Measurements from ENCODE around the gene TMED6.

Gene TMED6

DNA sequence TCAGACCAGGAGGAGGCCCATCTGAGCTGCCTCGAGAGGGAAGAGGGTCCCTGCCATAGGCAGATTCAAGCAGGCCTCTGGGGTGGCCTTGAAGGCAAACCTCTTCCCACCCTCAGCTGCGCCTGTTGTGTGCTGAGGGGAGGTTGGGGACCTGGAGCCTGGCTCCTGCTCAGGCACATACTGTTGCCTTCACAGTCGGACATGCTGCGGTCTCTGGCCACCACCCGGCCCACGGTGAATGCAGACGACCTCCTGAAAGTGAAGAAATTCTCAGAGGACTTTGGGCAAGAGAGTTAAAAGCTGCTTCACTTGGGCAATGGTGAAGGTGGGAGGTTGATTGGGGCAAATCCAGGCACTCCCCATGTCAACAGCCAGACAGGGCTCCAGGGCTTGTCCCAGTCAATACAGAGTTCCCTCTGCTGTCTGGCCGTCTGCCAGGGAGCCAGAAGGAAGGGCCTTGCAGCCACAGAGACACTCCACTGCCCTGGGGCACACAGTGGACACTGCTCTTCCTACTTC lies 27.5 kb downstream of the TMED6 start:
- no peak for DNase-seq (ENCODE audit: low read depth in 2 of 2)

- DNase-seq (ENCODE audit: low read depth in 2 of 2), result no peak
Observed at GRCh38 chr16:69323415-69323814, 28.2 kb downstream of the TMED6 start.

DNA sequence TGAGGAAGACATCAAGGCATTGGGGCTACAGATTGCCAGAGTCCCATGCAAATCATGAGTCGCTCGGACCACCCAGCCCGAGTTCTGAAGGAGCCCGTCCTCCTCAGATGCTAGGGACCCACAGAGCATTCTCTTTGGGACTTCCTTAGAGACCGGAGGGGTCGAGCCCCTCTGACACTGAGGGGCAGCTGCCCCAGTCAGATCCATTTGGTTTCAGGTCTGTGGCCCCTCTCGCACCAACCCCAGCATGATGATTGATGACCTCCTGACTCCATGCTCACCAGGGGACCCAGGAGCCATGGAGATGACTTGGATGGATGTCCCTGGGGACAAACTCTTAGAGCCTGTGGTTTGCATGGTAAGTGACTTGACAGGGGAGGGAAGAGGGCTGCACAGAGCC lies 29.2 kb downstream of the TMED6 start:
- DNase-seq (ENCODE audit: low read depth in 2 of 2), result no peak

DNA sequence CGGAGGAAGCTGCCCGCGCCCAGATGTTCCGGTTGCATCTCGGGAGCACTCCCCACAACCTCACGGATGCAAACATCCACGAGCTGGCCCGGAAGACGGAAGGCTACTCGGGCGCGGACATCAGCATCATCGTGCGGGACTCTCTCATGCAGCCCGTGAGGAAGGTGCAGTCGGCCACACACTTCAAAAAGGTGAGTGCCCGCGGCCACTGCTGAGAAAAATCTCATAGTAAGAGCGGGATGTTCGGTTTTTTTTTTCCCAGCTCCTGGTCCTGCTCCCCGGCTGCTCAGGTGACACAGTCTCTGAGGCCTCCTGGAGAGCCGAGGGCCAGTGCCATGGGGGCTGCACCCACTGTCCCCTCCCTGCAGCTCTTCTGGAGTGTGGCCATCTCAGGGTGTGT lies 30.5 kb downstream of the TMED6 start:
- no peak for DNase-seq (ENCODE audit: low read depth in 2 of 2)

GRCh38 chr16:69320740-69321073 lies 30.9 kb downstream of the TMED6 start:
- DNase-seq (ENCODE audit: low read depth in 2 of 2), result no peak

- no peak for DNase-seq (ENCODE audit: low read depth in 2 of 2)
Observed at GRCh38 chr16:69319826-69320739, 31.5 kb downstream of the TMED6 start.

GRCh38 chr16:69319381-69319780 lies 32.2 kb downstream of the TMED6 start:
- no peak for DNase-seq (ENCODE audit: low read depth in 2 of 2)

DNA sequence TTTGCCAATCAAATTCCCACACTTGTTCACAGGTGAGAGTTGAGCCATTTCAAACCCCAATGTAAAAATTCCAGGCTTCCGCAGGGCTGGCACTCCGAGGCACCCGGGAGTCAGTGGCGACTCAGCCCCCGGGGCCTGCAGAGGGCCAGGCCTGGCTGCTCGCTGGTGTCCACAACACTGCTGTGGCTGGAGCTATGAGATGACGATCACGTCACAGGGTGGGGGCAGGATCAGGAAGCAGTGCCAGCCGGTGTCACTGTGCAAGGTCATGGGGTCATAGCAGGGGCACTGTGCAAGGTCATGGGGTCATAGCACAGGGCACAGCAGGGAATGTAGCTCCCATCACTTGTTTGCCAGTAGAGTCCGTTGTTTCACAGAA lies 32.7 kb downstream of the TMED6 start:
- DNase-seq (ENCODE audit: low read depth in 2 of 2), result no peak

- DNase-seq (ENCODE audit: low read depth in 2 of 2), result no peak
Observed at GRCh38 chr16:69318177-69318910, 33.2 kb downstream of the TMED6 start.

DNA sequence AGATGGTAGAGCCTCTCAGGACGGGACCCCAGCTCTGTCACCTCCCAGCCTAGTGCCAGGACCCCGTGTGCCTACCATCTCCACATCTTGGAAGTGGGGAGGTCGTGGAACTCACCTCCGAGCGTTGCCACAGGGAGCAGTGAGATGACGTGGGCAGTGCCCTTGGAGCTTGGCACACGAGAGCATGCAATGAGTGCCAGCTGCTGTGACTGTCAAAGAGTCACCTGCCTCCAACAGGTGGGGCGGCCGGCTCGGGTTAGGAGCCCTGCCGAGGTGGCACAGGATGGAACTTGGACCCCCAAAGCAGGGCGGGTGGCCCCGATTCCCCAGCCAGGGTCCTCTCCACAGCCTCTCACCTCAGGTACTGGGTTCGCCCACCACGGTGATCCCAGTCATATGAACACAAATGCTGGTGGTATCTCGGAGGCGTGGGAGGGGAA lies 35.0 kb downstream of the TMED6 start:
- no peak for DNase-seq (ENCODE audit: low read depth in 2 of 2)

GRCh38 chr16:69315486-69316311 lies 35.9 kb downstream of the TMED6 start:
- DNase-seq (ENCODE audit: low read depth in 2 of 2), result no peak

DNA sequence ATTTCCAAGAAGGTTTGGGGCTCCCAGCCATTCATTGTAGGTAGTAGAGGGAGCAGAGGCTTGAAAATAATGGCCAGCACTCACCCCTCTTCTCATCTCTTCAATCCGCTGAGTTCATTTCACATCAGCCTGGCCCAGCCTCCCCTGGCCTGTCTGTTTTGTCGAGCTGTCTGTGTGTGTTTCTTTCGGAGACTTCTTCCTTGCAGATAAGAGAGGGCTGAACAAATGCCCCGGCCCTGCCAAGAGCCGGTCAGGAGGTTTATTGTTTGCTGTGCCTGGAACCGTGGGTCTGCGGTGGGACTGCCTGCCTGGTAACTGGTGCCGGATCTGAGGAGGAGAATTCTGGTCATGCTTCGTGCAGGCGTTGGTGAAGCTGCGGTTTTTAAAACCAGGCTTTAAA lies 37.1 kb downstream of the TMED6 start:
- no peak for DNase-seq (ENCODE audit: low read depth in 2 of 2)

DNA sequence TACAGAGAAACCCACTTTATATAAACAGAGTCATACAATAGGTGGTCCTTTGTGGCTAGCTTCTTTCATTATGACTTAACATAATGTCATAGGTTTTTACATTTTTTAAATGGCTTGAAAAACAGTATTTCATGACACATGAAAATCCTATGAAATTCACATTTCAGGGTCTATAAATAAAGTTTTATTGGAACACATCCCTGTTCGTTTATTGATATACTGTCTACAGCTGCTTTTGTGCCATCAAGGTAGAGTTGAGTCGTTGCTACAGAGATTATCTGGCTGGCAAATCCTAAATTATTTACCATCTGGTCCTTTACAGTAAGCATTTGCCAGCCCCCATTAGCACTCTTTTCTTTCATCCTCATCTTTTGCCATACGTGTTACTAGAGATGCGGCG lies 38.1 kb downstream of the TMED6 start:
- no peak for DNase-seq (ENCODE audit: low read depth in 2 of 2)

DNA sequence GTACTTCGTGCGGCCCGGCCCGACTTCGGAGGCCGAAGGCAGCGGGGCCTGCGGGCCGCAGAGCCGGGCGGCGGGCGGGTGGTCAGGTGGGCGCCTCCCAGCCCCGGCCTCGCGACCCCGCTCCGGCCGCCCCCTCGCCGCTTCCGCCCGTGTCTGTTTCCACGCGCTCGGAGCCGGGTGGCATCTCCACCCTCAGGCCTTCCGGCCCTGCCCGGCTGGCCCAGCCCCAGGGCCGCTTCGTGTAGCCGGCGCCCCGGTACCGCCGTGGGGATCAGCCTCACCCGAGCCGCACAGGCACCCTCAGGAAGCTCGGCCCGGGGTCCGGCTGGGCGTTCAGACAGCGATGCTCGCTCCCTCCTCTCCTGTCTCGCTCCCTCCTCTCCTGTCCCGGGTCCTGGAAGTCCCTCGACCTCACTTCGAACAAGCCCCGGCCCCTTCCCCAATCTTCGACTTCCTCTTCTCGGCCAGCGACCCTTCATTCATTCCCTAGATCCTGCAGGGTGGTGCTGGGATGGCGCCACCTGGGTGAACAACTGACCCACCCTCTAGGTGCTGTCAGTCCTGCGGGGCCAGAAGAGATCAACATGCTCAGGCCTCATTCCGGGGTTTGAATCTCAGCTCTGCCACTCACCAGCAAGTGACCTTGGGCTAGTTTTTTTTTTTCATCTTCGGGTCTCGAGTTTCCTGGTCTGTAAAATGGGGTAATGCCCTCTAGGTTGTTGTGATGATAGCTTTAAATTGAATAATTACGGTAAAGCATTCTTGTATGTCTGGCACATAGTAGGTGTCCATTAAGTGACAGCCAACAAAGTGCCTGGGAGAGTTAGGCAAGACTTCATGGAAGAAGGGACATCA lies 39.8 kb downstream of the TMED6 start:
- DNase-seq (ENCODE audit: low read depth in 2 of 2), result no peak

DNA sequence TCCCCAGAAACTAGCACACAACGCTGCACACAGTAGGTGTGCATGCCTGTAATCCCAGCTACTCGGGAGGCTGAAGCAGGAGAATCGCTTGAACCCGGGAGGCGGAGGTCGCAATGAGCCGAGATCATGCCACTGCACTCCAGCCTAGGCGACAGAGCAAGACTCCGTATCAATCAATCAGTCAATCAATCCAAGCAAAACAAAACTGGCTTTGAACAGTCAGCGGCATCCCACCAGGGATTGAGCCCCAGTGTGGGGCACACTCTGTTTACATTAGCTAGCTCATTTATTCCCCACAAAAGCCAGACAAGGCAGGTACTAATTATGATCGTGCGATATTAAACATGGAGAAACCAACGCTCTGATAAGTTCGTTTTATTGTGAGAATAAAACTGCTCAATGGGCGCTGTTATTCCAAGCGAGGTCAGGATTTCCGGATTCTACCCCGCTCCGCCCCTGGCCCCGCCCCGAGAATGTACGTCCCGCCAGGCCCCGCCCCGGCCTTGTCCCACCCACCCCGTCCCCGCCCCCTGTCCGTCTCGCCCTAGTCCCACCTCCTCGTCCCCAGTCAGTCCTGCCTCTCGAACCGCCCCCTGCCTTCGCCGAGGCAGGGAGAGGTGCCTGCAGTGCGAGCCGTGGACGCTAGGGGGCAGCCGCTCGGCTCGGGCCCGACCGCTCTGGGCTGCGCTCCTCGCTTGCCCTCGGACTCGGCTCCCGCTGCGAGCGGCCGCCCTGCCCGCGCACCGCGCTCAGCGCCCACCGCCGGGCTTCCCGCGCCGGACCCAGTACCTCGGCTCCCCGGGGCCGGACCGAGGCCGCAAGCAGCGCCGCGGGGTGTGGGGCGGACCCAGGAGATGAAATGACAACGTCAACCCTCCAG lies 40.7 kb downstream of the TMED6 start, which contains the start of gene VPS4A:
Gene VPS4A (plus strand): TSS at position 698 of the 880 bp plus-strand sequence. CDS start 162 bp downstream, at position 860.
- DNase-seq (ENCODE audit: low read depth in 2 of 2), result peak; percentile 93 to 97

- no peak for DNase-seq (ENCODE audit: low read depth in 2 of 2)
Observed at GRCh38 chr16:69309316-69309715, 42.3 kb downstream of the TMED6 start.

DNA sequence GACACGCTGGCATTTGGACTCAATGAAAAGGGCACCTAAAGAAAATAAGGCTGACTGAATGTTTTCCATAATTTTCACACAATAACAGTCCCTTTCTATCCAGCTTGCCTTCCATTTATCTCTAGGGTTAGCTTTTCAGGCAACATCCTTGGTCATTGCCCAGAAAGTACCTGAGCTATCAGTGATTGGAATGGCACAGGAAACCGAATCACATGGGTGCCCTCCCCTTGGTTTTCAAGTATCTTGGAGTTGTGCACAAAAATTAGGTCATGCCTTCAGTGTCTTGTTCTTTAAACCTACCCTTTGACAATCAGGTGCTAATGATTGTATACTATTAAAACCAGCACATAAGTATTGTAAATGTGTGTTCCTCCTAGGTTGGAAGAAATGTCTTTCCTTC lies 43.7 kb downstream of the TMED6 start:
- DNase-seq (ENCODE audit: low read depth in 2 of 2), result no peak

GRCh38 chr16:69307091-69307490 lies 44.5 kb downstream of the TMED6 start:
- no peak for DNase-seq (ENCODE audit: low read depth in 2 of 2)

- no peak for DNase-seq (ENCODE audit: low read depth in 2 of 2)
Observed at GRCh38 chr16:69306031-69306430, 45.6 kb downstream of the TMED6 start.

DNA sequence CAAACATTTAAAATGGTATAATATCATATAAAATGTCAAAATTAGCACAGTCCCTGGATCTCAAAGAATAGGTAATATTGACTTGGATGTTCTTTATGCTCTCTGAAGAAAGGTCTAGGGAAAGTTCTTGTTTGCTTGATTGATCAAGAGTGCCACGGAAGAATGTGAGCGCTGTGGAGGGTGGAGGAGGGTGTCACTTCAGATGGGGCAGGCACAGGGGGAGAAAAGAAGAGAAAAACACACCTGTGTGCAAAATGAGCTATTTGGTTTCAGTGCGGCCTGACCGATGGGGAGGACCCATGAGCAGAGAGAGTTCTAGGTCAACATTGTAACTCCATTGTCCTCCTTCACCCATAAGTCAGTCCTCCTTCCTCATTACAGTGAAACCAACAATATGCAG lies 49.3 kb downstream of the TMED6 start:
- no peak for DNase-seq (ENCODE audit: low read depth in 2 of 2)
